H1 (cell line): Measurements from ENCODE around the gene INAFM2. TPM values are rescaled to one million over a fixed set of nuclear protein-coding genes. Genes with fewer than 3 reads are reported as not detected.

Source experiments
- TBP ChIP-seq: IDR thresholded peaks from 2 replicates; pipeline ENCODE4 v1.6.1; 2011; ENCODE audit warnings: low read depth, low read length, improper control_type of control experiment
- polyA plus RNA-seq, 7 experiments: library from polyadenylated mRNA; depleted of rRNA in 3 of 7; stranded (reverse) in 5 of 7; unstranded in 2 of 7; fragments of >200 nt in 5 of 7; fragments of 200-250 nt in 2 of 7; gene quantifications; 1 replicate in 5 of 7; 2 replicates in 1 of 7; 4 replicates in 1 of 7; pipeline versions ENCODE4 v1.2.1 to v1.2.3, GENCODE V29; 2011 to 2013; ENCODE audit warnings: missing spikeins in 2 of 7, mixed read lengths in 2 of 7
- total RNA-seq: library from RNA; stranded (reverse); fragmentation: NEBNext Ultra II Directional; extraction: Animal tissue kit (Norgen Biotek cat#: 25700); gene quantifications from 2 replicates; pipeline ENCODE4 v1.2.1, GENCODE V29; 2021

The INAFM2 gene
- total and polyA plus RNA-seq, 2 of the 8 experiments (the other 6 are each of a cell fraction or from before 2014, with no cell fraction given), result 15.3 to 35.1 TPM

- no peak for TF ChIP-seq TBP
Observed at GRCh38 chr15:40302288-40302886, 21.1 kb upstream of the INAFM2 start (continued).
